Limb (tissue), 2 donors: ENCODE measurements around the gene EPS8.
A peak's percentile ranks its signal among the peaks of the same experiment; 100 is the strongest.

ENCODE experiments used
- DNase-seq, 2 donors: peaks; one replicate each; pipeline ENCODE4 v3.0.0-alpha.2; 2016; ENCODE audit errors: extremely low spot score in 2 of 2

EPS8 gene

DNA sequence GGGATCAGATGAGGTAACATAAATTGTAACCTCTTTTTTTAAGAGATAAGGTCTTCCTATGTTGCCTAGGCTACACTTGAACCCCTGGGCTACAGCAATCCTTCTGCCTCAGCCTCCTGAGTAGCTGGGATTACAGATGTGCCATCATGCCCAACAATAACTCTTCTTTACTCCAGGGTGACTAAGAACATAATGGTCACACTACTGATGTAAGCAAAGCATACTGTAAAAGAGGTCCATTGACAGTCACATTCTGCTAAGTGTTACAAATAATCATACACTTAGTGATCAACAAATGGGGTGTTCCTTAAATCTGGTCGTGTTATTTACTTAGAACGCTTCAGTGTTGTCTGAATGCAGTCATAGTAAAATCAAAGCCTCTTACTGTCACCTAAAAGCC lies 68.9 kb downstream of the EPS8 start:
- DNase-seq = no peak

DNA sequence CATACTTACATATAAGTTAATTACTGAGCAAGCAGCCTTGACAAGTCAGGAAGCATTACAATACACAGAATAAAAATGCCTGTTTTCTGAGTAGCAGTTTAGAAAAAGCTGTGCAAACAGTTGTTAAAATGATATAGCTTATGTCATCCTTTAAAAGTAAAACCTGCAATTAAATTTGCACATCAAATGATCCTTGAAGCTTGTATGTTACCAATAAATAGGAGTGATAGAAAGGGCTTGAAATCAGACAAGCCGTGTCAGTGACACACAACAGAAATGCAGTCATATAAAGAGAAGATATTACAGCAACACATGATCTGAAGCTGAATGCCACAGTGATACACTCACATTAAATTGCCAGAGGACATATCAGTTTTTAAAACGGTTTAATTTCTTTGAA lies 70.0 kb downstream of the EPS8 start:
- DNase-seq = no peak

DNA sequence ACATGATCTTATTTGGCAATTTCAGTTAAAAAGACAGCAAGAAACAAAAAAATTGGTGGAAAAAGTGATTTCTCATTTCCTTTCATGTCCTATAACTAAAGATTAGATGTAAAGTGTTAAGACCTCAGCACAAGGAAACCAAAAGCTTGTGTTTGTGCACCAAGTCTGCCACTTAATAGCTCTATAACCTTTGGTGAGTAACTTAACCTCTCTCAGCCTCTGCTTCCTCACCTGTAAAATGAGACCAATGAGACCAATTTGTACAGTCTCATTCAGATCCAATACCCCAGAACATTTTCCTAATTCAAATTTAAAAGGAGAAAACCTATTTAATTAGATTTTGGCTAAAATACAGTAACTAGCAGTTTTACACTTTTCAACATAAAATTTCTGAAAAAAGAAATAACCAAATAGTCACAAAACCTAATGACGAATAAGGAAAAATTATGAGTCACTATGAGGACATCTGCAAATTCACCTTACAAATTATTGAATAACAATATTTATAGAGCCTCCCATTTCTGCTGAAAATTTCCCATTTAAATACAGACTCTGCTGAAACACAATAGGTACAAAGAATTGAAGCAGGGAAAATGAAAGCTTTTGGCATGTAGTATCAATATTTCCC lies 71.1 kb downstream of the EPS8 start:
- no peak for DNase-seq

DNA sequence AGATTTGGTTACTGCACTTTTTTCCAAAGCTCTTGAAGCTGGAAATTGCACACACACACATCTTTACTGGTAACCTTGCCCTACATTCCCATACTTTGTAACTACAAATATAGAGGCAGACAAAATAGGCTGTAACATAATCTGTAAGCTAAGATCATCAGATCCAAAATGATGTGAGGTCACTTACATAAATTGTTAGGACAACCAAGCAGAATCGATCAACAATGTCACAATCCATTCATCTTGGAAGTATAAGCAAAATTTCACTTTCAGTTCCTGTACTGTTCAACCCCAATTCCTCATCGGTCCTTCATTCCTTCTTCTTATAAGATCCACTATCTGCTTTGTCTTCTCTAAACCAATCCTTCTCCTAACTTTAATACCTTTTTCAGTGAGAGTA lies 72.6 kb downstream of the EPS8 start:
- DNase-seq = no peak

DNA sequence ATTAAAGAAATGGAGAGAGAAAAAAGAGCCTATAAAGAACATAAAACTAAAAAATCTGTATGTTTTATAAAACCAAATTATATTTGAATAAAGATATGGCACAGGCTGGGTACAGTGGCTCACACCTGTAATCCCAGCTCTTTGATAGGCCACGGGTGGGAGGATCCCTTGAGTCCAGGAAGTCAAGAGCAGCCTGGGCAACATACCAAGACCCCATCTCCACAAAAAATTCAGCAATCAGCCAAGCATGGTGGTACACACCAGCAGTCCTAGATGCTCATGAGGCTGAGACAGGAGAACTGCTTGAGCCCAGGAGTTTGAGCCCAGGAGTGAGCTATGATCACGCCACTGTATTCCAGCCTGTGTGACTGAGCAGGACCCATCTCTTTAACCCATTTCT lies 74.9 kb downstream of the EPS8 start:
- DNase-seq = no peak

DNA sequence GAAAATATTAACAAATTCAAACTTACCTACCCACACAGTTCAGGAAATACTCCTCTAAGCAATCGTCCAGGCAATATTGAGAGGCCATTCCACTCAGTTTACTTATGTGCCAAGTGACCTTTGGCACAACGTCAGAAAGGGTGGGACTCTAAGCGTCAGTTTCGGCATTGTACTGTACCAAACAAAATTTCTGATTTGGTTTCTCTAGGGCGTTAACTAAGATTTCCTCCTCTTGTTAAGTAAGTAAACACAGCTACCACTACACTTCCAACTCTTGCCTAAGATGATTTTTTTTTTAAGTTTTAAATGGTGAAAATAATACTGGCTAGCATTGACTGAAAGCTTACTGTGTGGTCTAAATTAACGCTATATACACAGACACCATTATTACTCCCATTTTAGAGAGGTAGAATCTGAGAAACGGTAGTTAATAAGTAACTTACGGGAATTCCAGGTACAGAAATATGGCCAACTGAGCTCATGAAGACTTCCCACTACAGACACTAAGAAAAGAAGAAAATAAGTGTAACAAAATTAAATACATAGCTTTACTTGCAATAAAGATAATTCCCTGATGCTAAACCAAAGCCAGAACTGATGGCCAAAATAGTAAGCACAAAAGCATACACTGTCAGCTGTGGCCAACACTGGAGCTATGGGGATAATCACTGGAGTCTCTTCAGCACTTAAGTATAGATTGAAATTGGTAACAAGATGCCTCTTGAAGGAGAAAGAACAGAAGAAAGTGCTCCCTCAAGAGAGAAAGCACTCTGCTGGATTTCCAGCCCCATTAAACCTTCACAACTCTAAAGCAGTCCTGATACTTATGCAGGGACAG lies 76.1 kb downstream of the EPS8 start:
- no peak for DNase-seq

DNA sequence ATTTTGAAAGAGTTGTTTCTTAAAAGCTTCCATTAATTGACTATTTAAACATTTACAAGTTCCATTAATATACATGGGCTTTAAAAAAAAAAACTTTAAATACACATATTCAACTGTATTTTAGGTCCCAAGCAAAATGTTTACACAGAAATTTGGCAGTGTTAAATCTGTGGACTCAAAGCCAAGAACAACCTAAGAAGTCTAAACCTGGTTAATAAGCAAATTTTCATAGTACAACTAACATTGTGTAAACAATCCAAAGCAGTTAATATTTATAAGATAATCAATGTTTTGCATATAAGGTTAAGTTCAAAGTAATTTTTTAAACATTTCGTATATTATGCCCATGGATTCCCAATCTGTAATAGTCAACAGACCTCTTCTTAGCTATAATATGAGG lies 77.0 kb downstream of the EPS8 start:
- DNase-seq = no peak

DNA sequence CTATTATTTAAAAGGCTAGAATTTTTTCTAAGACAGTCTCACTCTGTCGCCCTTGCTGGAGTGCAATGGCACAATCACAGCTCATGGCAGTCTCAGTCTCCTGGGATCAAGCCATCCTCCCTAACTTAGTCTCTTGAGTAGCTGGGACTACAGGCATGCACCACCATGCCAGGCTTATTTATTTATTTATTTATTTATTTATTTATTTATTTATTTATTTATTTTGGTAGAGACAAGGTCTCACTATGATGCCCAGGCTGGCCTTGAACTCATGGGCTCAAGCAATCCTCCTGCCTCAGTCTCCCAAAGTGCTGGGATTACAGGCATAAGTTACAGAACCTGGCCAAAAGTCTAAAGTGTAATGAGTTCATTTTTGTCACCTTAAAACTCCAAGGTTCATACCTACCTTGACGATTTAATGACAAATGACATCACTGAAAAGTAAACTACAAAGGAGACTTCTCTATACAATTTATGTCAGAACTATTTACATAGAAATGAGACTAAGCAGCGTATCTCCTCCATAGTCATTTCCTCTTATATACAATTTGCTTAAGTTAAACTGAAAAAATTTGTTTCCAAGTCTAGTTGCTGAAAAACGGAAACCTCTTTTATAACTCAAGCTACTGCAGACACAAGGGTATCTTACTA lies 78.2 kb downstream of the EPS8 start:
- no peak for DNase-seq

DNA sequence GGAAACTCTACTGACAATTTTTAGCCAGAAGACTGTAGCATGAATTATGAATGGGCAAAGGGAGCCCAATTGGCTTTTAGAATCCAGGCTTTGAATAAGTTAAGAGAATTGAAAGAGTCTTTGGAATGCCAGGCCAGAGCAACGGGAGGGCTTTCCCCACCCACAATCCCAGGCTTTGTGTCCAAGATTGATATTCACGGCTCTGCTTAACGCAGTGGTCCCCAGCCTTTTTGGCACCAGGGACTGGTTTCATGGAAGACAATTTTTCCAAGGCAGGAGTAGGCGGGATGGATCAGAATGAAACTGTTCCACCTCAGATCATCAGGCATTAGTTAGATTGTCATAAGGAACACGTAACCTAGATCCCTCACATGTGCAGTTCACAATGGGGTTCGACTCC lies 79.6 kb downstream of the EPS8 start:
- no peak for DNase-seq

DNA sequence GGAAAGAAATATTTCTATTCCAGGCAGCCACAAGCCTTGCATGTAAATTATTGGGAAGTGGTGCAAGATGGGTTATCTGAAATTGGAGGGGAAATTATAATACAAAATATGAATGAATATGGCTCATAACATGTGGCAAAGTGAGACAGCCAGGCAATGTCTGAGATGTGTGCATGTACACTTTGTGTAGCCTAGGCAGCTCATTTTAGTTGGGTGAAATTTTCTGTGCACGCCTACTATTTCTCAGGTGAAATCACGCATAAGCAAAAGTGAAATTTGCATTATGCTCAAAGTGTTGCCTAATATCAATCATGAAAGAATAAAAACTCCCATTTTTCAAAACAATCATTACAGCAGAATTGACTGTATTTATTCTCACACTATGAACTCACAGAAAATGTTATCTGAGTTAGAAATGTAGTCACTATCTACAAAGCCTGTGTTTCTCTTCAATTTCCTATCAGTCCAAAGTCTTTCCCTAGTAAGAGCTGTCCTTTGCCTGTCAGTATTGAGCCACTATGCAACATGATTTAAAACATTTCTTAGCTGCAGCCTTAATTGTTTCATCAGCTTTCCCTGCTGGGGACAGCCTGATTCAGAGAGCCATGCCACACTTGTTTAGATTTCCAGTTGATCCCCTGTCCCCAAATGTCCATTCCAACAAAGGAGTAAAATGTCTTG lies 80.7 kb downstream of the EPS8 start:
- no peak for DNase-seq

DNA sequence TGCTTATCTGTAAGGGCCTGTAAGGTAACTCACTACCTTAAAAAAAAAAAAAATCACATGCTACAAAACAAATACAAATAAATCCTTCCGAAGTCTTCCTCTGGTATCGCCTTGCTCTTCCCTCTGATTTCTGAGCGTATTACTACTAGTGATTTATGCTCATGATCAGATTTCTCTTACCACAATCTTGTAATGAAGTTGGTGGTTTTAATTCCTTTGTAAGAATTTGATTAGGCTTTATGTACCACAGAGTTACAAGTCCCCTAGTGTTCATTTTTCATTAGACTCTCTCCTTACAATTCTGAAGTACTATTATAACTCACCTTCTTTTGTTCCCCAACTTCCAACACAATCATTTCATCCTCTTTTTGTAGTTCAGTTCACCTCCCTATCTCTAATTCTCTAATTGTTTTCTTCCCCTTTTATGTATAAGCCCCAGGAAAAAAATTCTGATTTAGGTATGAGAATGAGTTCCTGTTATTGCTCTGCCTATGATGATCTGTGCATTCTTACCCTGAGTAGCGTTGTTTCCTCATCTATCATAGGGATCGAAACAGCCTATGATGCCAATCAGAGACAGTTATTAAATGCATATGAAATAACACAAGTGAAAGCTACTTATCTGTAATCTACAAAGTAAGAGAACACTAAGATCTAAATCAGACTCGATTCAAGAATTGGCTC lies 81.5 kb downstream of the EPS8 start:
- no peak for DNase-seq

DNA sequence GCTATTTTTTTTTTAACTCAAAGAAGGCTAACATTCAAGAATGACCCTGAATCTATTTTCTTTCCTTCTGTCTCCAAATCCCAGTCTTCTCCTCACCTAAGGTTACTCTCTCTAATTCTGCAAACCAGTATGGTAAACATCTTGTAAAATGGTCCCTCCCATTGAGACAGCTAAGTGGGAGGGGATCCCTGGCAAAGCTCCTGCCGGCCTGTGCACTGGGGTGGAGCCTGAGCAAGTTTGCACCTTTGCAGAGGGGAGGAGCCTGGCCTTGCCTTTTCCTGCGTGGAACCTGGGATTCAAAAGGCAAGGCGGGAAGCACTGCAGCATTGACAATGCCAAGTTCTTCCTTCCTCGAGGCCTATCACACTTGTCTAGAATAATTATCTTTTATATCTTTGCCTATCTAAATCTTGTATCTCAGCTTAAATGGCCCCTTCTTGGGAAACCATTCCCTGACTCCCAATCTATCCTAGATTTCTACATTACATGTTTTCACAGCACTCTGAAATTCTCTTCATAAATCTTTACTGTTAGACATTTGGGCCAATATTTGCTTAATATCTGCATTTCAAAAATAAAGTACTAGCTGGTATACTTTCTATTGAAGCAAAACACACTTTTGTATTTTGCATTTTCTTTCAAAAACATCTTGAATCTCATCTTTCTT lies 83.0 kb downstream of the EPS8 start:
- DNase-seq = no peak

DNA sequence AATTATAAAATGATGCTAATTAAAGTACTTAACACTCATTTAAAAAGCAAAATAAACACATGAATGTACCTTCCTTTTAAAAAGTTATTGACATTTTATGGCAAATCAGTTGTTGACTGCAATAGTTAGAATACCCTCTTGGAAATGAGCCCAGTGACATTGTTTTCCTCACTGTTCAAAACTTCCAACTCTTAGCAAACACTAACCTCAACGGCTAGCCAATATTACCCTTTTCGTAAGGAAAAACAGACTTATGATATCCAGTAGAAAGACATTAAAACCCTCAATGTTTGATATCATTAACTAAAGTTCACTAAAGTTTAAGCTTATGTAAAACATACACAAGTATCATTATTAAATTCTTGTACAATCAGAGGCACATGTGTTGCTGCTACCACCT lies 83.6 kb downstream of the EPS8 start:
- no peak for DNase-seq

DNA sequence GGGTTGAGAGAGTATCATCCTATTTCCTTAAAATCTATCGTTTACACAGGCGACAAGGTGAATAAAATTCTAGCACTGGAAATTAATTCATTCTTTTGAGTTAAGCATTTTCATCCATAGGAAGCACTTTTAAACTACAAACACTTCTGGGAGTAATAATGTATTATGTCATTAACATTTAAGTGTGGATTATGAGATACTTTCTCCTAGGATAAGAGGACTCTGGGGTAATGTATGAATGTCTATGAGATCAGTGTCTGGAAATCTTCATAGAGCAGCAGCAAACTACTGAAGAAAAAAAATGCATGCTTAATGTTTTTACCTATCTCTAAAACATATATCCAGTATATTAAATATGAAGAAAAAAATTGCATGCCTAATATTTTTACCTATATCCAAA lies 86.9 kb downstream of the EPS8 start:
- no peak for DNase-seq

DNA sequence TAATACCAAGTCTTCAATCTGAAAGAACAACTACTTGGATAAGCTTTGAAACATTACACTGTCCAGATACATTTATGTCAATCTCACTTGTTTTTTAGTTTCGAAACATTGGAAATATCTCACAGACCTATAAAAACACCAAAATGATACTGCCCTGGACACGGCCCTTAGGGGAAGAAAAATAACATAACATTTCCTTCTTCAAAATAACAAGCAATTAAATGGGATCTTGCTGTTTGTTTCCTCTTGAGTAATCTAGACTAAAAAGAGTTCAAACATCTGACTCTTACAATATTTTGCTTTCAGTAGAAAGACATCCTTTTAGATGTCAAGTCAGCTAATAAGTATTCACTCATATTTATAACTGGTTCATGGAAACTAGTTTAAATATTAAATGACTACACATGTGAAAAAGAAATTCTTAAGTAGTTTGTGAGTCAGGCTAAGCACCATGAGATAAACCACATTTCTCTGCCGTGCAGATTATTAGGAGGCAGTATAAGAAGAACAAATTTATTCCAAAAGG lies 87.5 kb downstream of the EPS8 start:
- no peak for DNase-seq

DNA sequence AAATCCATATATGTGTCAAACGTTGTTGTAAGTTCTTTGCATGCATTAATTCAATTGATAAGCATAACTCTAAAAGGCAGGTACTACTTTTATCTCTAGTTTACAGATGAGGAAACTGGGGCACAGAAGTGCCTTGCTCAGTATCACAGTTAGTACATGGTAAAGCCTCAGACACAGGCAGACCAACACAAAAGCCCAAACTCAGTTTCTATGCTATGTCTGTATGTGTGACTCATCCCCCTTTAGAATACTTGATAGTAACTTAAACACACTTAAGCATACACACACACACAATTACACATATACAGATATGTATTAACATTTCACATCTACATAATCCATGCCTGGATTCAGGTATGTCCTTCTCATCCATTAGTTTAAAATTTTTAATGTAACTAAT lies 88.0 kb downstream of the EPS8 start:
- DNase-seq = no peak

DNA sequence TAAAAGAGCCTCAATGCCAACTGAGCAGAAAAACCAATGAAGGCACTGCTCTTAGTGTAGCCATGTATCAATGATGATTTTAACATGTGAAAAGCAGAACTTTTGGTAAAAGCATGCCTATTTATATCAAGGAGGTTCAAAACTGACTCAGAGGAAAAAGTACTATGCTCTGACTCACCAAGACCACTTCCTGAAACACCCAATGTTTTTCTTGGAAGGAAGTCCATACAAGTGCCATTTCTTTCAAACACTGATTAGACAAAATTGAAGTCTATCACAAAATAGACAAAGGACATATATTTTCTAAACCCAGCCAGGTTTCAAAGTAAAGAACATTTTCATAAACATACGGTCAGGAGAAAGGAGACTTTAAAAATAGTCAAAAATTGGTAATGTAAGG lies 88.6 kb downstream of the EPS8 start:
- DNase-seq = peak in 1 of 2 donors; percentile 43

DNA sequence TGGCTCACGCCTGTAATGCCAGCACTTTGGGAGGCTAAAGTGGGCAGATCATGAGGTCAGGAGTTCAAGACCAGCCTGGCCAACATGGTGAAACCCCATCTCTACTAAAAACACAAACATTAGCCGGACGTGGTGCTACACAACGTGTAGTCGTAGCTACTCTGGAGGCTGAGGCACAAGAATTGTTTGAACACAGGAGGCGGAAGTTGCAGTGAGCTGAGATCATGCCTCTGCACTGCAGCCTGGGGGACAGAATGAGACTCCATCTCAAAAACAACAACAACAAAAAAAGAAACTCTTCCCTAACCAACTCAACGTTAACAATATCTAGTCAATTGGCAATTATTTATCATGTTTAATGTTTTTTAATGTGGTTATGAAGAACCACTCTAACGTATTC lies 89.3 kb downstream of the EPS8 start:
- DNase-seq = no peak

DNA sequence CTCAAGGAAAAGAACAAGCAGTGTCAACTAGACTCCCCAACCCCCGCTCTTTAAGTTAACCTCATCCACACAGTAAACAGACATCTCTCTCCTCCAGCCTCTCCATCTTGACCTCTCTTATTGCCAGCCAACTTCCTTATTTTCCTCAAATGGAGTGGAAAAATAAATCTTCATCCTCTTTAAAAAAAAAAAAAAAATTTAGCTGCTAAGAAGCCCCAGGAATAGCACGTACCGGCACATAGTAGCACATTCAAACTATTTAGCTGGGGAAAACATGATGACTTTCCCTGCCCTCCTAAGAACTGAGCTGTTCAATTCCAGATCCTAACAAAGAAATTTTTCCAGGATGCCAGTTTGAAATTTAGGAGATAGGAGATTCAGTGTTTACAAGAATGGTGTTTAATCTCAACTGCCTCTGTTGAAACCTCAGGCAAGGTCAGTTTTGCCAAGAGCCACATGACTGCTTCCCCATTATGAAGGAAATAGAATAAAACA lies 90.8 kb downstream of the EPS8 start:
- no peak for DNase-seq

DNA sequence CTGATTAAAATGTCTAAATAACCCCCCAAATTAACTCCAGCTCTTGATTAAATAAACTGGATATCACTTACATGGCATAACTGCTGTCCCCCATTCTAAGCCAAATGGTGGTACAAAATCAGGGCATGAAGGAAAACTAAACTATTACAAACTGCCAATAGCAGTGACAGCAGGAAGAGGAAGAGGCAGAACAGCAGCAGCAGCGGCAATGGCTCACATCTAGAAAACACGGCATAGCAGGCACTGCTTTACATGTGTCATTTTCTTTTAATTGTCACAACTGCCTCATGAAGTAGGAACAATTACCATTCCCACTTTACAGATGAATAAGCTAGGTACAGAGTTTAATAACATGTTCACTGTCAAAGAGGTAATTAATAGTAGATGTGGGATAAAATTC lies 92.0 kb downstream of the EPS8 start:
- no peak for DNase-seq
